ENCODE data around the gene UPB1. TPM values are rescaled to one million over a fixed set of nuclear protein-coding genes. Genes with fewer than 3 reads are reported as not detected.

Gene UPB1
- total RNA-seq, 1 donor from 2014 or later: 1.1 TPM

GRCh38 chr22:24467340-24467739, 27.8 kb upstream of the UPB1 start:
- Histone ChIP-seq H3K27ac (replicated peaks) (peak overlapping the region; percentile 83), H3K9me3 (replicated peaks) (no peaks in the 10 kb centered on the region), H3K36me3 (no peaks in the 10 kb centered on the region), H3K4me3 (peak overlapping the region; percentile 27), H3K27me3 (ENCODE audit: low read depth) (no peaks in the 10 kb centered on the region), H3K4me1 (peaks cover 49% of the 10 kb centered on the region)
- DNase-seq: no peak
- TF ChIP-seq, protein P1, sequence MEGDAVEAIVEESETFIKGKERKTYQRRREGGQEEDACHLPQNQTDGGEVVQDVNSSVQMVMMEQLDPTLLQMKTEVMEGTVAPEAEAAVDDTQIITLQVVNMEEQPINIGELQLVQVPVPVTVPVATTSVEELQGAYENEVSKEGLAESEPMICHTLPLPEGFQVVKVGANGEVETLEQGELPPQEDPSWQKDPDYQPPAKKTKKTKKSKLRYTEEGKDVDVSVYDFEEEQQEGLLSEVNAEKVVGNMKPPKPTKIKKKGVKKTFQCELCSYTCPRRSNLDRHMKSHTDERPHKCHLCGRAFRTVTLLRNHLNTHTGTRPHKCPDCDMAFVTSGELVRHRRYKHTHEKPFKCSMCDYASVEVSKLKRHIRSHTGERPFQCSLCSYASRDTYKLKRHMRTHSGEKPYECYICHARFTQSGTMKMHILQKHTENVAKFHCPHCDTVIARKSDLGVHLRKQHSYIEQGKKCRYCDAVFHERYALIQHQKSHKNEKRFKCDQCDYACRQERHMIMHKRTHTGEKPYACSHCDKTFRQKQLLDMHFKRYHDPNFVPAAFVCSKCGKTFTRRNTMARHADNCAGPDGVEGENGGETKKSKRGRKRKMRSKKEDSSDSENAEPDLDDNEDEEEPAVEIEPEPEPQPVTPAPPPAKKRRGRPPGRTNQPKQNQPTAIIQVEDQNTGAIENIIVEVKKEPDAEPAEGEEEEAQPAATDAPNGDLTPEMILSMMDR (IDR thresholded peaks at IDR 0.05; ENCODE audit: borderline replicate concordance): no peak
- intact Hi-C loops (cut with micrococcal nuclease): no loop called here

GRCh38 chr22:24471570-24471969, 23.6 kb upstream of the UPB1 start:
- no peak overlapping the region for H3K4me3 ChIP-seq
- TF ChIP-seq, protein P1 (IDR thresholded peaks at IDR 0.05; ENCODE audit: borderline replicate concordance): no peak
- intact Hi-C loops (cut with micrococcal nuclease): no loop called here
- no peaks in the 10 kb centered on the region for H3K9me3 ChIP-seq (replicated peaks)
- H3K36me3 ChIP-seq: no peaks in the 10 kb centered on the region
- no peaks in the 10 kb centered on the region for H3K27me3 ChIP-seq (ENCODE audit: low read depth)
- DNase-seq: peak; percentile 70
- H3K4me1 ChIP-seq: peaks cover 55% of the 10 kb centered on the region
- H3K27ac ChIP-seq (replicated peaks): peak overlapping the region; percentile 83

GRCh38 chr22:24473284-24473683, 21.8 kb upstream of the UPB1 start:
- no peak for DNase-seq
- Histone ChIP-seq H3K9me3 (replicated peaks) (no peaks in the 10 kb centered on the region), H3K27me3 (ENCODE audit: low read depth) (no peaks in the 10 kb centered on the region), H3K36me3 (no peaks in the 10 kb centered on the region), H3K27ac (replicated peaks) (peak overlapping the region; percentile 83), H3K4me3 (no peak overlapping the region), H3K4me1 (peaks cover 41% of the 10 kb centered on the region)
- intact Hi-C loops (cut with micrococcal nuclease): no loop called here
- TF ChIP-seq, protein P1 (IDR thresholded peaks at IDR 0.05; ENCODE audit: borderline replicate concordance): no peak

GRCh38 chr22:24474221-24474620, 20.9 kb upstream of the UPB1 start:
- Histone ChIP-seq H3K4me3 (no peak overlapping the region), H3K27me3 (ENCODE audit: low read depth) (no peaks in the 10 kb centered on the region), H3K9me3 (replicated peaks) (no peaks in the 10 kb centered on the region), H3K36me3 (no peaks in the 10 kb centered on the region), H3K4me1 (peaks cover 41% of the 10 kb centered on the region), H3K27ac (replicated peaks) (peak overlapping the region; percentile 83)
- TF ChIP-seq, protein P1 (IDR thresholded peaks at IDR 0.05; ENCODE audit: borderline replicate concordance): no peak
- DNase-seq: no peak
- intact Hi-C loops (cut with micrococcal nuclease): no loop called here

DNA sequence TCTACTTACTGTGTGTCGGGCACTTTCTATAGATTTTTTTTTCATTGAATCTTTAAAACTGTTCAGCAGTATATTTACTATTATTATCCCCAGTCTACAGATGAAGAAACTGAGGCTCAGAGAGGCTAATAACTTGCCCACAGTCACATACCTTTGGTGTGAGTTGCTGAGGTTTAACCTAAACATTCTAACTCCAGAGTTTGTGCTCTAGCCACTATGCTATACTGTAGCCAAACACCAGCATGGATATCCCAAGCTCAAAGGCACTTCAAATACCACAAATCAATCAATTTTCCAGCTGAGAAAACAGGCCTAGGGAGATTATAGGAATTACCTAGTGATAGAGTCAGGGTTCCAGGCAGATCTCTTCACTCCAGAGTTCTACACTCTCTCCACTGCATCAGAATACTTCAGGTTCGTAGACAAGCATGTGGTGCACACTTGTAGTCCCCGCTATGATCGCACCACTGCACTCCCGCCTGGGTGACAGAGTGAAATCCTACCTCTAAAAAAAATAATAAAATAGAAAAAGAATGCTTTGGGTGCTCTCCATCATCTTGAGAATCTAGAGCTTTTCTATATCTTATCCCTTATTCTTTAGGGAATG, 20.4 kb upstream of the UPB1 start:
- intact Hi-C loops (cut with micrococcal nuclease): no loop called here
- Histone ChIP-seq H3K36me3 (no peaks in the 10 kb centered on the region), H3K27ac (replicated peaks) (peak overlapping the region; percentile 83), H3K4me3 (no peak overlapping the region), H3K9me3 (replicated peaks) (no peaks in the 10 kb centered on the region), H3K27me3 (ENCODE audit: low read depth) (no peaks in the 10 kb centered on the region), H3K4me1 (peaks cover 41% of the 10 kb centered on the region)
- TF ChIP-seq, protein P1 (IDR thresholded peaks at IDR 0.05; ENCODE audit: borderline replicate concordance): no peak
- DNase-seq: no peak
